Measurements from ENCODE around the gene RAB8B. TPM values are rescaled to one million over a fixed set of nuclear protein-coding genes. Genes with fewer than 3 reads are reported as not detected.

Gene RAB8B
- total RNA-seq, result 112 TPM

DNA sequence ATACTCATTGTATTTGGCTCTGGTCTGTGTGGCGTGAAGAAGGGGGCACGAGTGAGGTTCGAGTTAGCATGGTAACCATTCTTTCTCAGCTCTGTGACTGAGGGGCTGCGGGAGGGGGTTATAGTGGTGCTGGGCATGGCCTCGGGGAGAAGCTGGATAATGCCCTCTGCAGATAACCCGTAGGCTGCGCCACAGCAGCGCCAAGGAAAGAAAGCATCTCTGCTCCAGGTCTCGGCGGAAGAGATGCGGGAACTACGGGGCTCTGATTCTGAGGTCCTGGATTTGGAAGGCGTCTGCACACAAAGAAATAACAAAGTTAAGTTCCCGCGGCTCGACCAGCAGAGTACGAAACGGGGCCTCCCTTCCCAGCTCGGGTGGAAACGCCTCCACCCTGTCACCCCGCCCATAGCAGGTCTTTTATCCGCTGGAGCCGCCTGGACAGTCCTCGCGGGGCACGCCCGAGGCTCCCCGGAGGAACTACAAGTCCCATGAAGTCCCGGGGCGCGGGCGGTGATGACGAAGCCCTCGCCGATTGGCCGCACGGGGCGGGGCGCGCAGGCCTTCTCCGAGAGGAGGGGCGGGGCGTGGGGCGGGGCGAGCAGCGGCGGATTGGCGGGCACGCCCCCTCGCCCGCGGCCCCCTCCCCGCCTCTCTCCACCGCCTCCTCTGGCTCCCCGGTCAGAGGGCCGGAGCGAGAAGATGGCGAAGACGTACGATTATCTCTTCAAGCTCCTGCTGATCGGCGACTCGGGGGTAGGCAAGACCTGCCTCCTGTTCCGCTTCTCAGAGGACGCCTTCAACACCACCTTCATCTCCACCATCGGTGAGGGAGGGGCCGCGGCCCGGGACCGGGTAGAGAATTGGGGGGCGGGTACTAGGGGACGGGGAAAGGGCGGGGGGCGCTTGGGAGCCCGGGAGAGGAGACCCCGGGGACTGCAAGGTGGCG, at the start of gene RAB8B:
TSS of gene RAB8B (plus strand) at position 681 of the 946 bp plus-strand sequence. CDS start at position 700, 19 bp downstream.

DNA sequence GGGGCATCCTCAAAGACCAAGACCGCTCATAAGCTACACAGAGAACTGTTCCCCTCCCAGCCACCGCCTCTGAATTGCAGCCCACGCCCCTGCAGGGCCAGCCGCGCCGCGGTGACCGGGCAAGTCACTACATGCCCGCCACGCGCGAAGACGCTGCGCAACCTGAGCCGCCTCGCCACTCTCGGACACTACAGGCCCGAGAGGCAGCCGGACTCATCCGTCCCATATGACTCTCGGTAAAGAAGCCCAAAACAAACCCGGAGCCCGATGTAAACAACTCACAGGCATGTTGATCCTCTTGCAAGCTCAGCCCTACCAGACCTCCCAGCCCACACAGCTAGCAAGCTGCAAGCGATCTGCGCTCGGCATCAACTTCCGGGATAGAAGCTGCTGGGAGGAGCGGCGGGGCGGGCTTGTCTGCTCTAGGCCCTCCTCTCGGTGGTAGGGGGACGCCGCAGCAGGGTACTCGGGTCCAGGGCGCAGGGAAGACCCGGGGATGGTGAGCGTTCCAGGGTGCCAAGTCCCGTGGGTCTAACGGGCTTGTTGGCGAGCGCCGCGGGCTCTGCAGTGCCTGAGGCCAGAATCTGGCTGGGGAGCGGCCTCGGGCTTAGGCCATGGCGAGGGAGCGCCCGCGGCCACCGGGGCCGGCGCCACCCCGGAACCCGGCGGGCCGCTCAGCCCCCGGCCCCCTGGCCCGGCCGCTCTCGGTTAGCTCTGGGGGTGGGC, 32.1 kb upstream of the RAB8B start, which contains the start of gene RPS27L:
TSS of gene RPS27L (minus strand) at position 360 of the 726 bp plus-strand sequence. CDS start at position 288, 72 bp downstream.

GRCh38 chr15:63277038-63277892, 87.9 kb downstream of the RAB8B start, which contains the start of gene APH1B:
APH1B (plus strand) TSS chr15:63277605; CDS start chr15:63277624, 19 bp downstream.

Other genes starting within 250 kb of the RAB8B start
- gene TPM1, start 146.9 kb upstream of the RAB8B start, total RNA-seq, result 122 TPM
- gene LACTB, start 67.7 kb upstream of the RAB8B start, total RNA-seq, result 16.1 TPM
- 24.7 TPM for gene RPS27L, start 32.1 kb upstream of the RAB8B start, total RNA-seq
- 21.2 TPM for gene APH1B, start 88.0 kb downstream of the RAB8B start, total RNA-seq
- gene CA12, start 192.2 kb downstream of the RAB8B start, total RNA-seq, result 13.8 TPM